Activated T-helper 17 cell treated with anti-CD3 and anti-CD28 coated beads, Interleukin-2, amount 50 U/mL, for 72 hours (primary cell): Measurements from ENCODE around the gene MYLK3. TPM values are rescaled to one million over a fixed set of nuclear protein-coding genes. Genes with fewer than 3 reads are reported as not detected.

Experiments used
- ATAC-seq: fragments of 150-1000 bp; cut with Tn5 transposase; replicated peaks from 2 replicates; pipeline ENCODE4 v1.10.0; 2021; ENCODE audit warnings: mild to moderate bottlenecking, moderate library complexity
- H3K27ac Mint-ChIP-seq: one replicate; pipeline ENCODE4 v1.8.0; 2022; ENCODE audit warnings: mixed read lengths
- H3K27me3 Mint-ChIP-seq: one replicate; pipeline ENCODE4 v1.8.0; 2022; ENCODE audit warnings: mixed read lengths
- H3K36me3 Mint-ChIP-seq: one replicate; pipeline ENCODE4 v1.8.0; 2022; ENCODE audit warnings: low read depth, mild to moderate bottlenecking, mixed read lengths
- H3K4me1 Mint-ChIP-seq: one replicate; pipeline ENCODE4 v1.8.0; 2022; ENCODE audit warnings: mixed read lengths
- H3K4me3 Mint-ChIP-seq: one replicate; pipeline ENCODE4 v1.8.0; 2022; ENCODE audit warnings: mild to moderate bottlenecking, mixed read lengths
- H3K9me3 Mint-ChIP-seq: one replicate; pipeline ENCODE4 v1.8.0; 2022; ENCODE audit warnings: mixed read lengths
- total RNA-seq, 2 donors: library from RNA; stranded (reverse); gene quantifications; one replicate each; pipeline ENCODE4 v1.2.3, GENCODE V29; 2022

Gene MYLK3
- total RNA-seq, 2 donors from 2014 or later = 0.56 to 0.58 TPM

- Mint-ChIP-seq H3K4me3 (no peak overlapping the region), H3K9me3 (peaks cover 4% of the 10 kb centered on the region), H3K36me3 (no peaks in the 10 kb centered on the region), H3K4me1 (no peaks in the 10 kb centered on the region), H3K27ac (no peak overlapping the region), H3K27me3 (peaks cover 3% of the 10 kb centered on the region)
- ATAC-seq = no peak
Observed at GRCh38 chr16:46721885-46722284, 26.3 kb downstream of the MYLK3 start.

GRCh38 chr16:46720619-46721018 is 27.5 kb downstream of the MYLK3 start:
- no peaks in the 10 kb centered on the region for H3K27me3 Mint-ChIP-seq
- H3K36me3 Mint-ChIP-seq = no peaks in the 10 kb centered on the region
- no peak for ATAC-seq
- no peaks in the 10 kb centered on the region for H3K4me1 Mint-ChIP-seq
- H3K9me3 Mint-ChIP-seq = no peaks in the 10 kb centered on the region
- no peak overlapping the region for H3K4me3 Mint-ChIP-seq
- no peak overlapping the region for H3K27ac Mint-ChIP-seq

GRCh38 chr16:46719528-46719927 is 28.6 kb downstream of the MYLK3 start:
- no peaks in the 10 kb centered on the region for H3K27me3 Mint-ChIP-seq
- H3K4me1 Mint-ChIP-seq = no peaks in the 10 kb centered on the region
- H3K27ac Mint-ChIP-seq = no peak overlapping the region
- H3K36me3 Mint-ChIP-seq = no peaks in the 10 kb centered on the region
- H3K4me3 Mint-ChIP-seq = no peak overlapping the region
- ATAC-seq = no peak
- no peaks in the 10 kb centered on the region for H3K9me3 Mint-ChIP-seq

GRCh38 chr16:46718214-46718613 is 29.9 kb downstream of the MYLK3 start:
- Mint-ChIP-seq H3K27me3 (no peaks in the 10 kb centered on the region), H3K4me1 (no peaks in the 10 kb centered on the region), H3K4me3 (no peak overlapping the region), H3K9me3 (no peaks in the 10 kb centered on the region), H3K27ac (no peak overlapping the region), H3K36me3 (no peaks in the 10 kb centered on the region)
- no peak for ATAC-seq

GRCh38 chr16:46717692-46718091 is 30.5 kb downstream of the MYLK3 start:
- ATAC-seq = no peak
- no peaks in the 10 kb centered on the region for H3K4me1 Mint-ChIP-seq
- no peak overlapping the region for H3K4me3 Mint-ChIP-seq
- H3K27ac Mint-ChIP-seq = no peak overlapping the region
- H3K27me3 Mint-ChIP-seq = no peaks in the 10 kb centered on the region
- no peaks in the 10 kb centered on the region for H3K9me3 Mint-ChIP-seq
- H3K36me3 Mint-ChIP-seq = no peaks in the 10 kb centered on the region

GRCh38 chr16:46715769-46716305 is 32.3 kb downstream of the MYLK3 start:
- Mint-ChIP-seq H3K36me3 (no peaks in the 10 kb centered on the region), H3K4me3 (no peak overlapping the region), H3K9me3 (no peaks in the 10 kb centered on the region), H3K4me1 (no peaks in the 10 kb centered on the region), H3K27me3 (no peaks in the 10 kb centered on the region), H3K27ac (no peak overlapping the region)
- ATAC-seq = no peak

- H3K4me1 Mint-ChIP-seq = no peaks in the 10 kb centered on the region
- no peaks in the 10 kb centered on the region for H3K27me3 Mint-ChIP-seq
- H3K4me3 Mint-ChIP-seq = no peak overlapping the region
- H3K27ac Mint-ChIP-seq = no peak overlapping the region
- no peaks in the 10 kb centered on the region for H3K36me3 Mint-ChIP-seq
- H3K9me3 Mint-ChIP-seq = no peaks in the 10 kb centered on the region
- ATAC-seq = no peak
Observed at GRCh38 chr16:46714797-46715591, 33.1 kb downstream of the MYLK3 start.

GRCh38 chr16:46713634-46714033 is 34.5 kb downstream of the MYLK3 start:
- Mint-ChIP-seq H3K27ac (no peak overlapping the region), H3K4me1 (no peaks in the 10 kb centered on the region), H3K9me3 (no peaks in the 10 kb centered on the region), H3K27me3 (no peaks in the 10 kb centered on the region), H3K36me3 (no peaks in the 10 kb centered on the region), H3K4me3 (no peak overlapping the region)
- ATAC-seq = no peak

GRCh38 chr16:46712911-46713310 is 35.2 kb downstream of the MYLK3 start:
- Mint-ChIP-seq H3K9me3 (no peaks in the 10 kb centered on the region), H3K27me3 (no peaks in the 10 kb centered on the region), H3K4me3 (no peak overlapping the region), H3K36me3 (no peaks in the 10 kb centered on the region), H3K27ac (no peak overlapping the region), H3K4me1 (no peaks in the 10 kb centered on the region)
- ATAC-seq = no peak

- no peaks in the 10 kb centered on the region for H3K27me3 Mint-ChIP-seq
- ATAC-seq = no peak
- H3K27ac Mint-ChIP-seq = no peak overlapping the region
- H3K4me1 Mint-ChIP-seq = no peaks in the 10 kb centered on the region
- H3K9me3 Mint-ChIP-seq = no peaks in the 10 kb centered on the region
- no peaks in the 10 kb centered on the region for H3K36me3 Mint-ChIP-seq
- no peak overlapping the region for H3K4me3 Mint-ChIP-seq
Observed at GRCh38 chr16:46711106-46712058, 36.8 kb downstream of the MYLK3 start.

- no peaks in the 10 kb centered on the region for H3K27me3 Mint-ChIP-seq
- H3K36me3 Mint-ChIP-seq = no peaks in the 10 kb centered on the region
- no peaks in the 10 kb centered on the region for H3K9me3 Mint-ChIP-seq
- no peak overlapping the region for H3K27ac Mint-ChIP-seq
- no peaks in the 10 kb centered on the region for H3K4me1 Mint-ChIP-seq
- no peak for ATAC-seq
- H3K4me3 Mint-ChIP-seq = no peak overlapping the region
Observed at GRCh38 chr16:46709469-46710005, 38.6 kb downstream of the MYLK3 start.

- Mint-ChIP-seq H3K4me1 (no peaks in the 10 kb centered on the region), H3K36me3 (no peaks in the 10 kb centered on the region), H3K27ac (no peak overlapping the region), H3K27me3 (no peaks in the 10 kb centered on the region), H3K4me3 (no peak overlapping the region), H3K9me3 (no peaks in the 10 kb centered on the region)
- peak; percentile 34 for ATAC-seq
Observed at GRCh38 chr16:46706642-46707041, 41.5 kb downstream of the MYLK3 start.

- Mint-ChIP-seq H3K9me3 (no peaks in the 10 kb centered on the region), H3K27me3 (no peaks in the 10 kb centered on the region), H3K27ac (no peak overlapping the region), H3K4me3 (no peak overlapping the region), H3K4me1 (no peaks in the 10 kb centered on the region), H3K36me3 (peaks cover 16% of the 10 kb centered on the region)
- ATAC-seq = peak; percentile 11
Observed at GRCh38 chr16:46702030-46702429, 46.1 kb downstream of the MYLK3 start.

GRCh38 chr16:46701615-46702014 is 46.5 kb downstream of the MYLK3 start:
- Mint-ChIP-seq H3K4me3 (no peak overlapping the region), H3K9me3 (no peaks in the 10 kb centered on the region), H3K27me3 (no peaks in the 10 kb centered on the region), H3K36me3 (peaks cover 20% of the 10 kb centered on the region), H3K27ac (no peak overlapping the region), H3K4me1 (no peaks in the 10 kb centered on the region)
- ATAC-seq = no peak
